OCI-LY7 (cell line): Measurements from ENCODE around the gene LPO. TPM values are rescaled to one million over a fixed set of nuclear protein-coding genes. Genes with fewer than 3 reads are reported as not detected.
A peak's percentile ranks its signal among the peaks of the same experiment; 100 is the strongest.

ENCODE experiments used
- BruUV-seq: library from RNA; stranded (reverse); fragments of 400-500 nt; replicated peaks from 2 replicates; lab custom pipeline; 2021; lab: Mats Ljungman, UMichigan
- CTCF ChIA-PET: fragments of 300-600 bp; sonication (Branson Sonifier 250); formaldehyde crosslinking; loops from one replicate; lab custom pipeline; 2022; ENCODE audit warnings: antibody characterized with exemption; ENCODE audit not compliant: unreplicated experiment; lab: Charles Lee
- POLR2A ChIA-PET: fragments of 300-600 bp; sonication (Branson Sonifier 250); formaldehyde crosslinking; loops from one replicate; lab custom pipeline; 2022; ENCODE audit warnings: antibody characterized with exemption; lab: Charles Lee
- DNase-seq: peaks from one replicate; pipeline ENCODE4 v3.0.0-alpha.2; 2015; ENCODE audit warnings: low spot score
- H2AFZ ChIP-seq: fragments of 200-600 bp; sonication (generic), shearing (Covaris generic); 2 replicates; pipeline ENCODE4 v1.6.1; 2014; ENCODE audit warnings: mild to moderate bottlenecking, antibody characterized with exemption, low read length, moderate library complexity
- H3K27ac ChIP-seq: fragments of 200-600 bp; sonication (generic); 2 replicates; pipeline ENCODE4 v1.5.1; 2014; ENCODE audit warnings: mixed run types, low read depth, mild to moderate bottlenecking, moderate library complexity, low read length, inconsistent platforms; ENCODE audit not compliant: poor library complexity, severe bottlenecking
- H3K36me3 ChIP-seq: fragments of 200-600 bp; sonication (generic); 2 replicates; pipeline ENCODE4 v1.6.1; 2014; ENCODE audit warnings: mild to moderate bottlenecking, antibody characterized with exemption, low read length, moderate library complexity, mixed read lengths; ENCODE audit not compliant: insufficient read depth
- H3K4me1 ChIP-seq: fragments of 200-600 bp; sonication (generic); 2 replicates; pipeline ENCODE4 v1.5.1; 2014; ENCODE audit warnings: mild to moderate bottlenecking, low read length; ENCODE audit not compliant: insufficient read depth, poor library complexity, severe bottlenecking
- H3K4me2 ChIP-seq: fragments of 200-600 bp; sonication (generic); 2 replicates; pipeline ENCODE4 v1.6.1; 2014; ENCODE audit warnings: mild to moderate bottlenecking, low read length
- H3K4me3 ChIP-seq: fragments of 200-600 bp; sonication (generic); 2 replicates; pipeline ENCODE4 v1.5.1; 2014; ENCODE audit warnings: mild to moderate bottlenecking, low read depth, low read length; ENCODE audit not compliant: poor library complexity, severe bottlenecking
- H3K79me2 ChIP-seq: fragments of 200-600 bp; sonication (generic); 2 replicates; pipeline ENCODE4 v1.6.1; 2016; ENCODE audit warnings: low read depth, mild to moderate bottlenecking, low read length, moderate library complexity, mixed read lengths; ENCODE audit not compliant: insufficient read depth
- H3K9me2 ChIP-seq: fragments of 200-600 bp; sonication (generic); 2 replicates; pipeline ENCODE4 v1.6.1; 2016; ENCODE audit warnings: mild to moderate bottlenecking, low read length, mixed read lengths; ENCODE audit not compliant: insufficient read depth
- H3K9me3 ChIP-seq: fragments of 200-600 bp; sonication (generic); 2 replicates; pipeline ENCODE4 v1.6.1; 2014; ENCODE audit warnings: mild to moderate bottlenecking, mixed run types, low read length, mixed read lengths
- H4K20me1 ChIP-seq: fragments of 200-600 bp; sonication (generic); 2 replicates; pipeline ENCODE4 v1.6.1; 2014; ENCODE audit warnings: mild to moderate bottlenecking, antibody characterized with exemption, low read length, moderate library complexity, mixed read lengths; ENCODE audit not compliant: insufficient read depth
- EZH2phosphoT487 ChIP-seq: fragments of 200-600 bp; sonication (generic); IDR thresholded peaks from 2 replicates; pipeline ENCODE4 v1.6.1; 2018; ENCODE audit warnings: low read depth, borderline replicate concordance, mild to moderate bottlenecking, mixed run types, antibody characterized with exemption, low read length, moderate library complexity, mixed read lengths
- intact Hi-C: fragments of 100-400 bp; cut with micrococcal nuclease; formaldehyde crosslinking; loops from one replicate; pipeline ENCODE4 v1.10.0; 2022; ENCODE audit not compliant: unreplicated experiment
- total RNA-seq, 2 experiments: library from RNA; depleted of rRNA in 1 of 2; stranded (reverse); fragments of >200 nt in 1 of 2; shearing (Covaris generic) in 1 of 2; gene quantifications; 2 replicates each; pipeline ENCODE4 v1.2.3, GENCODE V29; 2014 to 2022
- TF ChIP-seq, protein P1 (sequence below): fragments of 200-600 bp; sonication (generic); conservative IDR thresholded peaks from 2 replicates; pipeline ENCODE4 v1.5.1; 2014; ENCODE audit warnings: mild to moderate bottlenecking, antibody characterized with exemption, low read length, moderate library complexity, mixed read lengths

The LPO gene
- total RNA-seq, 2 experiments from 2014 or later: not detected

DNA sequence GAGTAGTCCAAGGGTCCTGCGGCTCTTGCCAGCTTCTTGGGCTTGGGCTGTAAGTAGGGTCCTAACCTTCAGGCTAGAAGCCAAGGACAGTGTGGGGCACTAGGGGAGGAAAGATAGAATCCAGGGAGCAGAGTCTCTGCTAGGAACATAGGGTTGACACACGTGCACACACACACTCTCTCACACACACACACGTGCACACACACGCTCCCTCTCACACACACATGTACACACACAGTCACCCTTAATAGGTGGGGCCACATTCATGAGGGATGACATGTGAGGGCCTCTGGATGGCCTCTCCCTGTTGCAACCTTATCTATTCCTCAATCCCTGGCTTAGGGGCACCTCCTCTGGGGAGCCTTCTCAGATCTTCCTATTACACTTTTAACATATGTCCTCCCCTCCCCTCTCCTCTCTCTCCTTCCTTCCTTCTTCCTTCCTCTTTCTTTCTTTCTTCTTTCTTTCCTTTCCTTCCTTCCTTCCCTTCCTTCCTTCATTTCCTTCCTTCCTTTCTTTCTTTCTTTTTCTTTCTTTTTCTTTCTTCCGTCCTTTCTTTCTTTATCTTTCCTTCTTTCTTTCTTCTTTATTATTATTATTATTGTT is 42.8 kb upstream of the LPO start:
- H3K36me3 ChIP-seq: no peaks in the 10 kb centered on the region
- H3K4me3 ChIP-seq: no peak overlapping the region
- no peaks in the 10 kb centered on the region for H3K9me2 ChIP-seq
- CTCF ChIA-PET: no interaction called here
- H3K79me2 ChIP-seq: no peaks in the 10 kb centered on the region
- no TSS peak for BruUV-seq
- H3K27ac ChIP-seq: no peak overlapping the region
- POLR2A ChIA-PET: interaction anchor here (0.5 kb wide), 1 partner anchor 174 kb away, joined by 3 read pairs; no protein-coding TSS in a partner anchor
- TF ChIP-seq, protein P1, sequence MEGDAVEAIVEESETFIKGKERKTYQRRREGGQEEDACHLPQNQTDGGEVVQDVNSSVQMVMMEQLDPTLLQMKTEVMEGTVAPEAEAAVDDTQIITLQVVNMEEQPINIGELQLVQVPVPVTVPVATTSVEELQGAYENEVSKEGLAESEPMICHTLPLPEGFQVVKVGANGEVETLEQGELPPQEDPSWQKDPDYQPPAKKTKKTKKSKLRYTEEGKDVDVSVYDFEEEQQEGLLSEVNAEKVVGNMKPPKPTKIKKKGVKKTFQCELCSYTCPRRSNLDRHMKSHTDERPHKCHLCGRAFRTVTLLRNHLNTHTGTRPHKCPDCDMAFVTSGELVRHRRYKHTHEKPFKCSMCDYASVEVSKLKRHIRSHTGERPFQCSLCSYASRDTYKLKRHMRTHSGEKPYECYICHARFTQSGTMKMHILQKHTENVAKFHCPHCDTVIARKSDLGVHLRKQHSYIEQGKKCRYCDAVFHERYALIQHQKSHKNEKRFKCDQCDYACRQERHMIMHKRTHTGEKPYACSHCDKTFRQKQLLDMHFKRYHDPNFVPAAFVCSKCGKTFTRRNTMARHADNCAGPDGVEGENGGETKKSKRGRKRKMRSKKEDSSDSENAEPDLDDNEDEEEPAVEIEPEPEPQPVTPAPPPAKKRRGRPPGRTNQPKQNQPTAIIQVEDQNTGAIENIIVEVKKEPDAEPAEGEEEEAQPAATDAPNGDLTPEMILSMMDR: no peak
- TF ChIP-seq EZH2phosphoT487: no peak
- no peaks in the 10 kb centered on the region for H3K4me1 ChIP-seq
- H4K20me1 ChIP-seq: no peaks in the 10 kb centered on the region
- no peak overlapping the region for H3K4me2 ChIP-seq
- DNase-seq: no peak
- intact Hi-C loops: no loop called here
- no peaks in the 10 kb centered on the region for H3K9me3 ChIP-seq
- H2AFZ ChIP-seq: no peak overlapping the region

DNA sequence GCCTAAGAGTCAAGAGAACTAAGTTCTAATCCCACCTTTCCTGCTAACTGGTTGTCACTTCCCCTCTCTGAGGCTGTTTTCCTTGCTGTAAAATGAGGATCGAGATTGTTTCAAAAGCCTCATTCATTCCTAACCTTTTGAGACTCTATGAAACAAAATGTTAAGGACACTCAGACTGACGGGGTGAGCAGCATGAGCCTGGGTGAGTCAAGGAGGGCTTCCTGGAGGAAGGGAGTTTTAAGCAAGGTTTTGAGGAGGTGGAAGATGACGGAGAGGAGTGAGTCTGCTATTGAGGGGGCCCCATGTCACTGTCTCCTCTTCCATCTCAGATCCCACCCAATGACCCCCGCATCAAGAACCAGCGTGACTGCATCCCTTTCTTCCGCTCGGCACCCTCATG is 41.8 kb upstream of the LPO start:
- BruUV-seq: no TSS peak
- H3K4me2 ChIP-seq: no peak overlapping the region
- no peaks in the 10 kb centered on the region for H4K20me1 ChIP-seq
- no peaks in the 10 kb centered on the region for H3K9me3 ChIP-seq
- no peak overlapping the region for H2AFZ ChIP-seq
- H3K36me3 ChIP-seq: no peaks in the 10 kb centered on the region
- TF ChIP-seq, protein P1: no peak
- TF ChIP-seq EZH2phosphoT487: no peak
- intact Hi-C loops: no loop called here
- no peak overlapping the region for H3K27ac ChIP-seq
- H3K9me2 ChIP-seq: no peaks in the 10 kb centered on the region
- ChIA-PET POLR2A (interaction anchor here (0.5 kb wide), 1 partner anchor 173 kb away, joined by 3 read pairs; no protein-coding TSS in a partner anchor), CTCF (no interaction called here)
- no peak for DNase-seq
- H3K4me3 ChIP-seq: no peak overlapping the region
- H3K4me1 ChIP-seq: no peaks in the 10 kb centered on the region
- H3K79me2 ChIP-seq: no peaks in the 10 kb centered on the region

DNA sequence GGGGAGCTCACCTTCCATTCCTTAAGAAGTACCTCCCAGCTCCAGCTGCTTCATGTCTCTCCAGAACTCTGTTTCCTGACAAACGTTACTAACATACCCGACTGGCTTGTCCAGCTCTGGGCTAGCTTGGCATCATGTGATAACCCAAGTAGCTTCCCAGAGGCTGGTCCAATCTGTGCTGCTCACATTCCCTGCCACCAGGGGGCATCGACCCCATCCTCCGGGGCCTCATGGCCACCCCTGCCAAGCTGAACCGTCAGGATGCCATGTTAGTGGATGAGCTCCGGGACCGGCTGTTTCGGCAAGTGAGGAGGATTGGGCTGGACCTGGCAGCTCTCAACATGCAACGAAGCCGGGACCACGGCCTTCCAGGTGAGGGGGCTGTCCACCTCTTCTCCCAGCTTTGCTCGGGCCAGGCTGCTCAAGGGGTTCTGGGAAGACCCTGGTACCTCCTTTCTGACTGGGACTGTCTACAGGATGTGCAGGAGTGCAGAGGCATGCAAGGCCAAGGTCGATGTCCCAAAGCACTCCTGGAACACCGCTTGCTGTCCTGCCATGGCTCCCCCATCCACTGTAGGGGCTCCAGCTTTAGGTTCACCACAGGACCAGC is 38.3 kb upstream of the LPO start:
- CTCF ChIA-PET: interaction anchor here (1.1 kb wide), 1 partner anchor 14 kb away, joined by 3 read pairs; no protein-coding TSS in a partner anchor
- Histone ChIP-seq H2AFZ (no peak overlapping the region), H3K4me1 (no peaks in the 10 kb centered on the region), H3K79me2 (no peaks in the 10 kb centered on the region), H4K20me1 (no peaks in the 10 kb centered on the region), H3K9me3 (no peaks in the 10 kb centered on the region), H3K36me3 (no peaks in the 10 kb centered on the region), H3K4me3 (no peak overlapping the region), H3K9me2 (no peaks in the 10 kb centered on the region), H3K4me2 (no peak overlapping the region), H3K27ac (no peak overlapping the region)
- no peak for TF ChIP-seq EZH2phosphoT487
- TF ChIP-seq, protein P1: peak; percentile 80
- POLR2A ChIA-PET: interaction anchor here (1.0 kb wide), 1 partner anchor 239 kb away, joined by 3 read pairs; no protein-coding TSS in a partner anchor
- intact Hi-C loops: loop anchor here (1.0 kb wide), 1 partner anchor 247 kb away; no protein-coding TSS in a partner anchor
- DNase-seq: peak; percentile 48
- no TSS peak for BruUV-seq
